Measurements from ENCODE around the gene DNAH2.

The DNAH2 gene

DNA sequence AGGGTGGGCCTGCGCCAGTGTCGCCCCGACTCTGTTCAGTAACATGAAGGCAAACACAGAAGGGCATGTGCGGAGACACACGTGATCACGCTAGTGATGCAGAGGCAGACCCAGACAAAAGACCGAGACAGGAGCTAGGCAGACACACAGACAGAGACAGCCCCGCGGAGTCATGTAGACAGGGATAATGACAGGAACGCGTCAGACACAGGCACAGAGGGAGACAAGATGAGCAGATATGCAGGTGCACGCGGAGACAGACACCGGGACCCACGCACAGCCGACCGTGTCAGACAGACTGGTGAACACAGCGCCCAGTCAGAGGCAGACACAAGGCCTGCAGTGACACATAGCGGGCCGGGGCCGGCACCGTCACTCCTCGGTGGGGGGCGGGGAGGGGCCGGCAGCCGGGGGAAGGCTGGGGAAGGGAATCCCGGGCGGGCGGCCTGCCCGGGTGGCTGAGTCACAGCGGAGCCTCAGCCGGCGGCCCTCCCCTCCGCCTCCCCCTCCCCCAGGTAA lies 123.9 kb downstream of the DNAH2 start:
- DNase-seq, result peak; percentile 93

DNA sequence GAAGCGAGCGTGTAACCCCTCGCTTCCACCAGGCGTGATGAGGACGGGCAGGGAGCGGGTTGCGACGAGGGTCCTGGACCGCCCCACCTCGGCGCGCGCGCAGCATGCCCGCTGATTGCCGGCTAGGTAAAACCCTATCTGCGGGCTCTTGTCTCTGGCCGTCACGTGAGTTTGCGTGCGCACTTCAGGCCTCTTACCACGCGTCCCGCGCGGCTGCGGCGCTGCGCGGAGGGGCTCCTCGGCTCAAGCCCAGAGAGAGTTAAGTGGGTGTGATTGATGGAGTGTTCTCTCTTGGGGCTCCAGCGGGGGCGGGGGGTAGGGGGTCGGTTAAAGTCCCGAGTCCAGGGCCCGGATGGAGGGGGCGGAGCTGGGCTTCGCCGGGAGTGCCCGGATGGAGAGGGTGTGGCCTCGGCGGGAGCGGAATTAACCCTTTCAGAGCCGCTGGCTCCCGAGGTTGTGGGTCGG lies 124.4 kb downstream of the DNAH2 start:
- DNase-seq, result peak; percentile 85

DNA sequence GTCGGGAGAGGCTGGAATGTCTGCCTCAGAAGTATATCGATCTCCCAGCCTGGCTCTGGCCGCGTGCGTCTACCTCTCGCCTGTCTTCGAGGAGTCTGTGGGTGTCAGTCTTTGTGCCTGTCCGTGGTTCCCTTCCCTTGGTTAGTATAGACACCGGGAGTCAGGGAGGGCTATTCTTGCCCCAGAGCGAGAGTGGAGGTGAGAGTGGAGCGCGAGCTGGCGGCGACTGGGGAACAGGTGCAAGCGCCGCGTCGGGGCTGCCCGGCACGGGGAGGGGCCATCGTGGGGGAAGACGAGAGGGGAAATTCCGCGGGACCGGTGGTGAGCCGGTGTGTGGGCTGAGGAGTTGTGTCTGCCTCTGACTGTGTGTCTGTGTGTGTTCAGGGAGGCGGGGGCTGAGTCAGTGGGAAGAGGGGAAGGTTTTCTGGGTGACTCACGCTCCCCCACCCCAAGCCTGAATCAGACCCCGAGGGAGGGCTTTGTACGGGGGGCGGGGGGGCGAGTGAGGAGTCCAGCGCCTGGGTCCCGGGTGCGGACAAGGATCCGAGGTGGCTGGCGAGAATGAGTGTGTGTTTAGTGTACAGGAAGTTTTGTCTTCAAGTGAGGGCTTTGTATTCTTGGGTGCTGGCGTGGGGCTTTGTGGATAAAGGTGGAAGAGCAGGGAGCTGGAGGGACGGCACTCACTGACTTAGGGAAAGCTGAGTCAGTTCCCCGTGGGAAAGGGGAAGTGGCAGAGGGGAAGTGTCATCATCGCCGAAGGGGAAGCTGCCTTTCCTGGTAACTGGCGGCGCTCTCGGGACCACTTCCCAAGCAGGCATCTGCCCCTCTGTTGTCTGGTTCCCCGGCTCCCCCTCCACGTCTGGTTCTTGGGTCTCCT lies 125.1 kb downstream of the DNAH2 start:
- peak; percentile 95 for DNase-seq

GRCh38 chr17:7843257-7843535 lies 125.7 kb downstream of the DNAH2 start:
- no peak for DNase-seq

DNA sequence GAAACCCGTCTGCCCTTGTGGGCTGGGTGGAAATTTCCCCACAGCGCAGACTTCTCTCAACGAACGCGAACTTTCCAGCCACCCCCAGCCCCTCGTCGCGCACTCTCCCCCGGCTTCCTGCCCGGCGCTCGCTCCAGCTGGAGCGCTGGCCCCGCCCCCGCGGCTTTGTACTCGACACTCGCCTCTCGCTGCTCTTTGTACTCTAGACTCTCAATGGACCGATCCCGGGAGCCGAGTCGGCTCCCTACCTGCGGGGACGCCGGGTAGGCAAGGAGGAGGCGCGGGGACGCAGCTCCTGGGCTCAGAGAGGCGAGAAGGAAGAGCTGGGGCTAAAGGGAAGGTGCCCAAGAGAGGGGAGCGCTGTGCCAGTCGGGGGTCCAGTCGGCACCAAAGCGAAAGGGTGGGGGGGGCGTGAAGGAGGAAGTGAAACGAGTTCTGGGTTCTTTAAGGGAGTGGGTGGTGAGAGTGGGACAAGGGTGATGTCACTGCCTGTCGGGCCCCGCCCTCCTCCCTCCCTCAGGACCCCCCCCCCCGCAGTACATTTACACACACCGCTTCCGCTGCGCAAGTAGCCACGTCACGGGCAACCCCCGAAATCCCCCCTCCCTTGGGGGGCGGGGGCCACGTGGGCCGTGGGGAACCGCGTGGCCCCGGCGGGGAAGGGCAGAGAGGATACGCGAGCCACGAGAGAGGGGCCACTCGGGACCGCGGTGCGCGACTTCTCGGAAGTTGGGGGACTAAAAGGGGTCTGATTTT lies 126.2 kb downstream of the DNAH2 start:
- DNase-seq, result peak; percentile 87

- peak; percentile 88 for DNase-seq
These were observed 127.0 kb downstream of the DNAH2 start for GRCh38 chr17:7844292-7845154.

- DNase-seq, result no peak
These were observed 128.0 kb downstream of the DNAH2 start for GRCh38 chr17:7845359-7846062.

- no peak for DNase-seq
These were observed 128.7 kb downstream of the DNAH2 start for GRCh38 chr17:7846063-7846735.

GRCh38 chr17:7846765-7847661 lies 129.5 kb downstream of the DNAH2 start:
- no peak for DNase-seq

DNA sequence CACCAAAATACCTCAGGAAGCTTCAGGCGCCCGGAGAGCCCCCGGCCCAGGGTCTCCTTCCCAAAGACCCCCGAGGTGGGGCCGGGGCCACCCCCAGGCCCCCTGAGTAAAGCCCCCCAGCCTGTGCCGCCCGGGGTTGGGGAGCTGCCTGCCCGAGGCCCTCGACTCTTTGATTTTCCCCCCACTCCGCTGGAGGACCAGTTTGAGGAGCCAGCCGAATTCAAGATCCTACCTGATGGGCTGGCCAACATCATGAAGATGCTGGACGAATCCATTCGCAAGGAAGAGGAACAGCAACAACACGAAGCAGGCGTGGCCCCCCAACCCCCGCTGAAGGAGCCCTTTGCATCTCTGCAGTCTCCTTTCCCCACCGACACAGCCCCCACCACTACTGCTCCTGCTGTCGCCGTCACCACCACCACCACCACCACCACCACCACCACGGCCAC lies 130.6 kb downstream of the DNAH2 start:
- no peak for DNase-seq

DNA sequence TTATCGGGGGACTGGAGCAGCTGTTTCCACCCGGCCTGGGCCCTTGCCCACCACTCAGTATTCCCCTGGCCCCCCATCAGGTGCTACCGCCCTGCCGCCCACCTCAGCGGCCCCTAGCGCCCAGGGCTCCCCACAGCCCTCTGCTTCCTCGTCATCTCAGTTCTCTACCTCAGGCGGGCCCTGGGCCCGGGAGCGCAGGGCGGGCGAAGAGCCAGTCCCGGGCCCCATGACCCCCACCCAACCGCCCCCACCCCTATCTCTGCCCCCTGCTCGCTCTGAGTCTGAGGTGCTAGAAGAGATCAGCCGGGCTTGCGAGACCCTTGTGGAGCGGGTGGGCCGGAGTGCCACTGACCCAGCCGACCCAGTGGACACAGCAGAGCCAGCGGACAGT lies 131.2 kb downstream of the DNAH2 start:
- DNase-seq, result no peak

GRCh38 chr17:7849130-7849750 lies 131.7 kb downstream of the DNAH2 start:
- no peak for DNase-seq

DNA sequence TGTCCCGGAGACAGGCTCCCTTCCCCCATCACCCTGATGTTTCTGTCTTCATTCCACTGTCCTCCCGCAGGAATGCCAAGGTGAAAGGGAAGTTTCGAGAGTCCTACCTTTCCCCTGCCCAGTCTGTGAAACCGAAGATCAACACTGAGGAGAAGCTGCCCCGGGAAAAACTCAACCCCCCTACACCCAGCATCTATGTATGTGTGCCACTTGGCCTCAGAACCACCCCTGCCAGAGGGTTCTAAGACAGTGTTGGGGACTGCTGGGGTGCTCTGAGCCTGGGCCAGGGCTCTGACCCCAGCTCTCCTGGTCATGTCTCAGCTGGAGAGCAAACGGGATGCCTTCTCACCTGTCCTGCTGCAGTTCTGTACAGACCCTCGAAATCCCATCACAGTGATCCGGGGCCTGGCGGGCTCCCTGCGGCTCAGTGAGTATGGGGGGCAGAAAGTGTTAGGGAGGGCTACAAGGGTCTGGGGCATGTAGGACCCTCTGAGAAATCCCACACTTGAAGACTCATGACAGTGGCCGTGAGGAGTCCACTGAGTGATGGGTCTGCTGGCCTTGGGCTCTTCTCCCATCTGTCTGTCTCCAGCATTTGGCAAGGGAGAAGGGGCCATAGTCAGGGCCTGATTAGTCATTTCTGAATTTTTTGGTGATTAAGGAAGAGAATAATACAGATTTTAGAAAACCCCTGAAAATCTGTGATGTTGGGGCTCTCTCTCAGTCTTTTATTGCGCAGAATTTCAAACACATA lies 132.4 kb downstream of the DNAH2 start:
- no peak for DNase-seq

DNA sequence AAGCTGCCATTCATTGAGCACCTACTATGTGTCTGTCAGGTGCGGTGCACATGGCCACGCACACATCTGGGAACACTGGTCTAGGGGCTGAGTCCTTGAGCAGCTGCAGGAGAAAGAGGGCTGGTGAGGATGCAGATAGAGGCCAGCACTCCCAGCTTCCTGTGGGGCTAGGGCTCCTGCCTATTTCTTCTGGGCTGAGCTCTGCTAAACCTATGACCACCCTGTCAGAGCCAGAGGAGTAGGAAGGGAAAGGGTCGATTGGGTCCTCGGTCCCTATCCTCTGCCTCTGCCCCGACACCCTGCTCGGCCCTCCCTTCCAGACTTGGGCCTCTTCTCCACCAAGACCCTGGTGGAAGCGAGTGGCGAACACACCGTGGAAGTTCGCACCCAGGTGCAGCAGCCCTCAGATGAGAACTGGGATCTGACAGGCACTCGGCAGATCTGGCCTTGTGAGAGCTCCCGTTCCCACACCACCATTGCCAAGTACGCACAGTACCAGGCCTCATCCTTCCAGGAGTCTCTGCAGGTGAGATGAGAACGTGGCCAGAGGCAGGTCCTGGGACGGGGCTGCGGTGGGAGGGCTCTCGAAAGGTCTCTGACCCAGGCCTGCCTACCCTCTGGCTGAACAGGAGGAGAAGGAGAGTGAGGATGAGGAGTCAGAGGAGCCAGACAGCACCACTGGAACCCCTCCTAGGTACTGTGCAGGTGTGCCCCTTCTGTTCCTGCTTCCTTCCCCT lies 133.3 kb downstream of the DNAH2 start:
- no peak for DNase-seq

GRCh38 chr17:7851438-7852261 lies 134.1 kb downstream of the DNAH2 start:
- DNase-seq, result peak; percentile 92

DNA sequence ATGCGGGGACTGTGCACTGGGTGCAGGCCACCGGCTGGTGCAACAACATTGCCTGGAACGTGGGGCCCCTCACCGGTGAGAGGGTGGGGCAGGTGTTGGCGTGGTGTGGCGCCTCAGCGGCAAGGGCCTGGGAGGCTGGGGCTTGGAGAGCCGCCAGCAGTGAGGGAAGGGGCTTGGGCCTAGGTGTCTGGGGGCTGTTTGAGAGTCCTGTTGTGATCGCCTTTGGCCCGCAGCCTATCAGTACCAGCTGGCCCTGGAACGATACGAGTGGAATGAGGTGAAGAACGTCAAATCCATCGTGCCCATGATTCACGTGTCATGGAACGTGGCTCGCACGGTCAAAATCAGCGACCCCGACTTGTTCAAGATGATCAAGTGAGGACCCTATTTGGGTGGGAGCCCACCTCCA lies 134.7 kb downstream of the DNAH2 start:
- no peak for DNase-seq

- no peak for DNase-seq
These were observed 135.6 kb downstream of the DNAH2 start for GRCh38 chr17:7852919-7853690.
